ENCODE results near the gene ST8SIA5. TPM values are rescaled to one million over a fixed set of nuclear protein-coding genes. Genes with fewer than 3 reads are reported as not detected.

The ST8SIA5 gene
- total and polyA plus RNA-seq, 2 of the 4 experiments (the other 2 are of a cell fraction), result 0.03 TPM; not detected in 1

GRCh38 chr18:46755315-46756024 lies 1.4 kb downstream of the ST8SIA5 start:
- Histone ChIP-seq H4K20me1 (ENCODE audit: insufficient read depth, low read length) (no peaks in the 10 kb centered on the region), H2BK5ac (ENCODE audit: low read depth, low read length, poor library complexity, severe bottlenecking) (no peak overlapping the region), H3K27ac (ENCODE audit: insufficient read depth, low read length) (no peak overlapping the region), H3K23ac (ENCODE audit: low read depth, low read length) (no peak overlapping the region), H3K18ac (ENCODE audit: low read depth, low read length) (no peak overlapping the region), H3K4ac (ENCODE audit: low read depth, low read length) (no peak overlapping the region), H2AFZ (replicated peaks; ENCODE audit: low read length, poor library complexity) (no peak overlapping the region), H3K36me3 (ENCODE audit: control insufficient read depth, insufficient read depth, low read length) (no peaks in the 10 kb centered on the region), H3K4me2 (ENCODE audit: low read depth, low read length) (no peak overlapping the region), H2AK5ac (ENCODE audit: low read depth, low read length) (no peak overlapping the region), H3K4me1 (ENCODE audit: control insufficient read depth, insufficient read depth, low read length) (peaks cover 2% of the 10 kb centered on the region; the same call in 1 of the 2 replicates), H3K9me3 (ENCODE audit: control insufficient read depth, insufficient read depth, low read length) (no peaks in the 10 kb centered on the region), H2AK9ac (replicated peaks; ENCODE audit: low read depth, low read length, poor library complexity) (no peak overlapping the region), H3K14ac (replicated peaks; ENCODE audit: low read depth, low read length) (no peak overlapping the region), H2BK120ac (ENCODE audit: low read depth, low read length) (no peak overlapping the region), H3K79me1 (ENCODE audit: low read depth in 1 of 2, low read length in 2 of 2) (no peaks in the 10 kb centered on the region), H3K9ac (ENCODE audit: low read depth, low read length) (no peak overlapping the region), H2BK20ac (ENCODE audit: low read depth, low read length) (no peak overlapping the region), H4K5ac (ENCODE audit: low read depth, low read length) (no peak overlapping the region), H4K8ac (ENCODE audit: low read depth in 2 of 2, low read length in 2 of 2) (no peak overlapping the region), H3K4me3 (ENCODE audit: insufficient read depth, low read depth, low read length) (no peak overlapping the region), H3K9me1 (ENCODE audit: insufficient read depth, low read length) (no peaks in the 10 kb centered on the region), H4K91ac (ENCODE audit: insufficient read depth, low read depth, low read length) (no peak overlapping the region), H2BK15ac (ENCODE audit: low read depth, low read length) (no peak overlapping the region), H3K56ac (ENCODE audit: extremely low read depth, insufficient read depth, low read length) (no peak overlapping the region), H3K27me3 (ENCODE audit: control insufficient read depth, insufficient read depth, low read length) (peaks cover 60% of the 10 kb centered on the region)
- ATAC-seq (ENCODE audit: low read depth) (no peak; the same call in 1 of the 2 replicates), DNase-seq (no peak)
- in situ Hi-C loops (cut with MboI; ENCODE audit: low sequenced_read_pairs) (no loop called here), dilution Hi-C loops (cut with HindIII; ENCODE audit: low sequenced_read_pairs, unreplicated experiment) (no loop called here), intact Hi-C loops (cut with micrococcal nuclease) (no loop called here)
- POLR2A ChIA-PET (ENCODE audit: unreplicated experiment), result no interaction called here
- BruUV-seq (replicated peaks), result no TSS peak
- WGBS, 2 experiments (ENCODE audit: extremely low coverage in 2 of 2, insufficient read length in 1 of 2), result no CpG with 5 or more reads among the region's 17 CpGs
- TF ChIP-seq SMC3 (IDR thresholded peaks at IDR 0.05; ENCODE audit: low read depth, low read length), result no peak
- no peak for TF ChIP-seq RAD21 (IDR thresholded peaks at IDR 0.05; ENCODE audit: low read length)
- TF ChIP-seq BHLHE40 (IDR thresholded peaks at IDR 0.05; ENCODE audit: low read depth, low read length), result no peak
- TF ChIP-seq CHD1 (IDR thresholded peaks at IDR 0.05; ENCODE audit: low read depth, low read length), result no peak
- no peak for TF ChIP-seq ELK1 (IDR thresholded peaks at IDR 0.05; ENCODE audit: borderline replicate concordance, low read depth, low read length)
- TF ChIP-seq NFE2L2 (IDR thresholded peaks at IDR 0.05; ENCODE audit: low read depth, low read length), result no peak
- TF ChIP-seq RFX5 (IDR thresholded peaks at IDR 0.05; ENCODE audit: low read depth, low read length), result no peak
- TF ChIP-seq POLR2A (IDR thresholded peaks at IDR 0.05; ENCODE audit: low read depth, low read length), result no peak
- no peak for TF ChIP-seq MXI1 (IDR thresholded peaks at IDR 0.05; ENCODE audit: borderline replicate concordance, low read depth, low read length)
- TF ChIP-seq MAFK (IDR thresholded peaks at IDR 0.05; ENCODE audit: low read depth, low read length), result no peak
- no peak for TF ChIP-seq CEBPB (IDR thresholded peaks at IDR 0.05; ENCODE audit: low read depth, low read length)
- TF ChIP-seq FOS (IDR thresholded peaks at IDR 0.05; ENCODE audit: low read depth, low read length), result no peak
- no peak for TF ChIP-seq MAZ (IDR thresholded peaks at IDR 0.05; ENCODE audit: borderline replicate concordance, low read depth, low read length)
- no peak for TF ChIP-seq USF2 (IDR thresholded peaks at IDR 0.05; ENCODE audit: low read depth, low read length)
- no peak for TF ChIP-seq RCOR1 (IDR thresholded peaks at IDR 0.05; ENCODE audit: insufficient replicate concordance, low read length)
- TF ChIP-seq CTCF (conservative IDR thresholded peaks at IDR 0.05; ENCODE audit: low read depth, low read length), result no peak
- CTCF ChIA-PET, result no interaction called here
